SK-N-SH treated with all-trans-retinoic acid at 6 μM for 48 hours (cell line): ENCODE data around the gene CAB39L.

Experiments used
- BACH2 ChIP-seq: fragments of 250-450 bp; sonication (Bioruptor Pico); IDR thresholded peaks from 2 replicates; pipeline ENCODE4 v1.9.0; 2021; ENCODE audit warnings: mild to moderate bottlenecking, borderline replicate concordance
- SNAI2 ChIP-seq: fragments of 250-450 bp; sonication (Bioruptor Pico); IDR thresholded peaks from 2 replicates; pipeline ENCODE4 v1.5.0; 2020; ENCODE audit warnings: mild to moderate bottlenecking, moderate library complexity

GRCh38 chr13:49369866-49370265 is 74.0 kb downstream of the CAB39L start:
- TF ChIP-seq SNAI2 (CRISPR knock-in tag) (no peak), BACH2 (no peak)
